ENCODE measurements around the gene CATSPERZ. TPM values are rescaled to one million over a fixed set of nuclear protein-coding genes. Genes with fewer than 3 reads are reported as not detected.

CATSPERZ gene
- total and polyA plus RNA-seq, 2 of the 8 experiments (the other 6 are each of a cell fraction or from before 2014, with no cell fraction given), result 0.77 TPM; not detected in 1

DNA sequence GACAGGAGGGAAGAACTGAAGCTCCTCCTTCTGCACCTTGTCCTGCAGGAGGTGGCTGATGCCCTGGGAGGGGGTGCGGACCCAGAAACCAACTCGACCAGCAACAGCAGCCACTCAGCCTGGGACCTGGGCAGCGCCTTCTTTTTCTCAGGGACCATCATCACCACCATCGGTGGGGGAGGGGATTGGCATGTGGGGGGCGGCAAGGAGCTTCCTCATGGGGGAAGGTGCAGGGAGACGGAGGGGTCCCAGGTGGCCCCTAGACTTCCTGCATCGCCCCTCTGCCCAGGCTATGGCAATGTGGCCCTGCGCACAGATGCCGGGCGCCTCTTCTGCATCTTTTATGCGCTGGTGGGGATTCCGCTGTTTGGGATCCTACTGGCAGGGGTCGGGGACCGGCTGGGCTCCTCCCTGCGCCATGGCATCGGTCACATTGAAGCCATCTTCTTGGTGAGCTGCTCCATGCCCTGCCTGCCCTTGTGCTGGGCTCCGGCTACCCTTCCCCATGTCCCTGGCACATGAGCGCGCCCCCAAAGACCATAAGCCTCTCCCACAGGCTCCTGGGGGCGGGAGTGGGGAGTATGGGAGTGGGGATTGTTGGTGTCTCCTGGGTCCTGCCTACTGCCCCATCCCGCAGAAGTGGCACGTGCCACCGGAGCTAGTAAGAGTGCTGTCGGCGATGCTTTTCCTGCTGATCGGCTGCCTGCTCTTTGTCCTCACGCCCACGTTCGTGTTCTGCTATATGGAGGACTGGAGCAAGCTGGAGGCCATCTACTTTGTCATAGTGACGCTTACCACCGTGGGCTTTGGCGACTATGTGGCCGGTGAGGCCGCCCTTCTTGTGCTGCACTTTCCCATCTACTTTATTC lies 3.1 kb upstream of the CATSPERZ start (continued):
- peak; percentile 63 for TF ChIP-seq KDM4A (IDR thresholded peaks at IDR 0.05; ENCODE audit: low read depth, low read length, severe bottlenecking)
